ENCODE measurements around the gene COL13A1.
A peak's percentile ranks its signal among the peaks of the same experiment; 100 is the strongest.

The COL13A1 gene

GRCh38 chr10:69911613-69912528 is 110.2 kb downstream of the COL13A1 start:
- DNase-seq (ENCODE audit: low spot score), result no peak

GRCh38 chr10:69912589-69912988 is 110.9 kb downstream of the COL13A1 start:
- no peak for DNase-seq (ENCODE audit: low spot score)

GRCh38 chr10:69913606-69914382 is 112.1 kb downstream of the COL13A1 start:
- no peak for DNase-seq (ENCODE audit: low spot score)

GRCh38 chr10:69914398-69915214 is 112.9 kb downstream of the COL13A1 start:
- DNase-seq (ENCODE audit: low spot score), result peak; percentile 90

- DNase-seq (ENCODE audit: low spot score), result no peak
These were observed 113.5 kb downstream of the COL13A1 start for GRCh38 chr10:69915215-69915560.

- no peak for DNase-seq (ENCODE audit: low spot score)
These were observed 114.4 kb downstream of the COL13A1 start for GRCh38 chr10:69916118-69916517.

GRCh38 chr10:69918036-69918435 is 116.3 kb downstream of the COL13A1 start:
- DNase-seq (ENCODE audit: low spot score), result no peak

- no peak for DNase-seq (ENCODE audit: low spot score)
These were observed 117.5 kb downstream of the COL13A1 start for GRCh38 chr10:69919250-69919649.

GRCh38 chr10:69925111-69925510 is 123.4 kb downstream of the COL13A1 start:
- no peak for DNase-seq (ENCODE audit: low spot score)

GRCh38 chr10:69928339-69928738 is 126.6 kb downstream of the COL13A1 start:
- no peak for DNase-seq (ENCODE audit: low spot score)

- DNase-seq (ENCODE audit: low spot score), result no peak
These were observed 127.9 kb downstream of the COL13A1 start for GRCh38 chr10:69929575-69929974.

- no peak for DNase-seq (ENCODE audit: low spot score)
These were observed 133.1 kb downstream of the COL13A1 start for GRCh38 chr10:69934768-69935167.

- peak; percentile 37 for DNase-seq (ENCODE audit: low spot score)
These were observed 134.4 kb downstream of the COL13A1 start for GRCh38 chr10:69936091-69936490.

GRCh38 chr10:69938541-69938991 is 136.9 kb downstream of the COL13A1 start:
- DNase-seq (ENCODE audit: low spot score), result no peak

- no peak for DNase-seq (ENCODE audit: low spot score)
These were observed 137.4 kb downstream of the COL13A1 start for GRCh38 chr10:69939061-69939460.

- no peak for DNase-seq (ENCODE audit: low spot score)
These were observed 137.8 kb downstream of the COL13A1 start for GRCh38 chr10:69939481-69939880.

GRCh38 chr10:69941730-69942129 is 140.0 kb downstream of the COL13A1 start:
- DNase-seq (ENCODE audit: low spot score), result no peak

GRCh38 chr10:69943292-69943820 is 141.7 kb downstream of the COL13A1 start:
- DNase-seq (ENCODE audit: low spot score), result no peak

- no peak for DNase-seq (ENCODE audit: low spot score)
These were observed 143.1 kb downstream of the COL13A1 start for GRCh38 chr10:69944761-69945160.

- DNase-seq (ENCODE audit: low spot score), result no peak
These were observed 146.6 kb downstream of the COL13A1 start for GRCh38 chr10:69948261-69948660.

GRCh38 chr10:69949770-69950169 is 148.1 kb downstream of the COL13A1 start:
- no peak for DNase-seq (ENCODE audit: low spot score)

- no peak for DNase-seq (ENCODE audit: low spot score)
These were observed 150.0 kb downstream of the COL13A1 start for GRCh38 chr10:69951658-69952057.

All from AG20443 (cell line).